WTC11 (cell line): ENCODE measurements around the gene SGIP1. TPM values are rescaled to one million over a fixed set of nuclear protein-coding genes. Genes with fewer than 3 reads are reported as not detected.
"Not testable (repeated sequence)": the region's sequence is repeated elsewhere in the genome, so short reads cannot be mapped to it uniquely, and the experiment has no call there.

Source experiments
- ATAC-seq: fragments of 200-7000 bp; cut with Tn5 transposase; 2 replicates; pipeline ENCODE4 v1.10.0; 2021; ENCODE audit warnings: mild to moderate bottlenecking, moderate library complexity
- CTCF ChIA-PET: fragments of 300-600 bp; sonication (Branson Sonifier 250); formaldehyde crosslinking; loops from one replicate; lab custom pipeline; 2021; ENCODE audit warnings: antibody characterized with exemption; lab: Charles Lee
- POLR2A ChIA-PET: fragments of 350-600 bp; sonication (Branson Sonifier 250); formaldehyde crosslinking; loops from one replicate; lab custom pipeline; 2021; ENCODE audit warnings: antibody characterized with exemption; lab: Charles Lee
- DNase-seq: peaks from one replicate; pipeline ENCODE4 v3.0.0; 2021; ENCODE audit warnings: low spot score
- H3K27ac Mint-ChIP-seq: 2 replicates; pipeline ENCODE4 v1.8.0; 2021; ENCODE audit warnings: mixed read lengths
- H3K27me3 Mint-ChIP-seq: 2 replicates; pipeline ENCODE4 v1.8.0; 2021; ENCODE audit warnings: low read depth, mild to moderate bottlenecking, moderate library complexity, mixed read lengths
- H3K36me3 Mint-ChIP-seq: 2 replicates; pipeline ENCODE4 v1.8.0; 2021; ENCODE audit warnings: mixed read lengths
- H3K4me1 Mint-ChIP-seq: 2 replicates; pipeline ENCODE4 v1.8.0; 2022; ENCODE audit warnings: mixed read lengths
- H3K4me3 Mint-ChIP-seq: 2 replicates; pipeline ENCODE4 v1.8.0; 2021; ENCODE audit warnings: mild to moderate bottlenecking, moderate library complexity, mixed read lengths
- H3K9me3 Mint-ChIP-seq: 2 replicates; pipeline ENCODE4 v1.8.0; 2021; ENCODE audit warnings: mixed read lengths
- AFF4 ChIP-seq: sonication (generic); formaldehyde crosslinking; IDR thresholded peaks from 2 replicates; pipeline ENCODE4 v1.8.1; 2023; ENCODE audit warnings: mild to moderate bottlenecking, missing genetic modification reagents, borderline replicate concordance
- ATF3 ChIP-seq: sonication (generic); formaldehyde crosslinking; conservative IDR thresholded peaks from 2 replicates; pipeline ENCODE4 v1.8.1; 2022; ENCODE audit warnings: mild to moderate bottlenecking, missing genetic modification reagents
- ELF4 ChIP-seq: sonication (generic); formaldehyde crosslinking; IDR thresholded peaks from 2 replicates; pipeline ENCODE4 v1.8.1; 2022; ENCODE audit warnings: low read depth, mild to moderate bottlenecking, moderate library complexity, missing genetic modification reagents
- FOXP4 ChIP-seq: sonication (generic); formaldehyde crosslinking; IDR thresholded peaks from 2 replicates; pipeline ENCODE4 v1.8.0; 2022; ENCODE audit warnings: mild to moderate bottlenecking, missing genetic modification reagents
- GTF2I ChIP-seq: fragments of 250-450 bp; sonication (Bioruptor Pico); conservative IDR thresholded peaks from 2 replicates; pipeline ENCODE4 v1.4.0; 2021; ENCODE audit warnings: mild to moderate bottlenecking
- NFATC4 ChIP-seq: fragments of 250-450 bp; sonication (Bioruptor Pico); IDR thresholded peaks from 2 replicates; pipeline ENCODE4 v1.9.0; 2021; ENCODE audit warnings: mild to moderate bottlenecking
- NR3C1 ChIP-seq: sonication (generic); formaldehyde crosslinking; conservative IDR thresholded peaks from 2 replicates; pipeline ENCODE4 v1.8.1; 2023; ENCODE audit warnings: low read depth, mild to moderate bottlenecking, missing genetic modification reagents
- PRDM15 ChIP-seq: sonication (generic); formaldehyde crosslinking; IDR thresholded peaks from 2 replicates; pipeline ENCODE4 v1.8.0; 2022; ENCODE audit warnings: missing genetic modification reagents
- ZNF219 ChIP-seq: sonication (generic); formaldehyde crosslinking; IDR thresholded peaks from 2 replicates; pipeline ENCODE4 v1.8.0; 2023; ENCODE audit warnings: missing genetic modification reagents, mild to moderate bottlenecking, borderline replicate concordance
- ZNF423 ChIP-seq: fragments of 250-450 bp; sonication (Bioruptor Pico); IDR thresholded peaks from 2 replicates; pipeline ENCODE4 v2.1.2; 2022; ENCODE audit warnings: mild to moderate bottlenecking, moderate library complexity
- total RNA-seq: library from RNA; stranded (reverse); gene quantifications from 3 replicates; pipeline ENCODE4 v1.2.3, GENCODE V29; 2021

The SGIP1 gene
- total RNA-seq, 1 experiment from 2014 or later: 3.9 TPM

- no peaks in the 10 kb centered on the region for H3K27me3 Mint-ChIP-seq
- H3K27ac Mint-ChIP-seq: no peak overlapping the region
- H3K36me3 Mint-ChIP-seq: no peaks in the 10 kb centered on the region
- CTCF ChIA-PET: interaction anchor here (1.6 kb wide), 1 partner anchor 229 kb away, joined by 4 read pairs; no protein-coding TSS in a partner anchor
- H3K9me3 Mint-ChIP-seq: peaks cover 3% of the 10 kb centered on the region
- DNase-seq (no peak), ATAC-seq (no peak)
- H3K4me3 Mint-ChIP-seq: no peak overlapping the region
- H3K4me1 Mint-ChIP-seq: peaks cover 15% of the 10 kb centered on the region
- no peak for TF ChIP-seq ZNF423 (CRISPR knock-in tag)
- TF ChIP-seq NFATC4: no peak
- POLR2A ChIA-PET: no interaction called here
These were observed 199.5 kb downstream of the SGIP1 start for GRCh38 chr1:66733348-66734017.

GRCh38 chr1:66734531-66734930 lies 200.6 kb downstream of the SGIP1 start:
- ATAC-seq, POLR2A ChIA-PET, CTCF ChIA-PET, H3K27ac Mint-ChIP-seq, H3K4me3 Mint-ChIP-seq, H3K27me3 Mint-ChIP-seq, DNase-seq, H3K9me3 Mint-ChIP-seq, H3K36me3 Mint-ChIP-seq: not testable (repeated sequence)
- peaks cover 15% of the 10 kb centered on the region for H3K4me1 Mint-ChIP-seq

GRCh38 chr1:66737836-66738235 lies 203.9 kb downstream of the SGIP1 start:
- POLR2A ChIA-PET: no interaction called here
- H3K36me3 Mint-ChIP-seq: no peaks in the 10 kb centered on the region
- no peak overlapping the region for H3K4me3 Mint-ChIP-seq
- ATAC-seq (no peak), DNase-seq (no peak)
- H3K4me1 Mint-ChIP-seq: peaks cover 4% of the 10 kb centered on the region; the same call in 1 of the 2 replicates
- TF ChIP-seq PRDM15 (CRISPR knock-in tag): no peak
- TF ChIP-seq AFF4 (CRISPR knock-in tag): no peak
- TF ChIP-seq NR3C1: no peak
- TF ChIP-seq FOXP4: no peak
- TF ChIP-seq ATF3: no peak
- no peak for TF ChIP-seq ELF4
- TF ChIP-seq GTF2I (CRISPR knock-in tag): no peak
- no peak for TF ChIP-seq ZNF219 (CRISPR knock-in tag)
- TF ChIP-seq, all 79 proteins: peak for 0
- Mint-ChIP-seq H3K27me3 (no peaks in the 10 kb centered on the region), H3K27ac (no peak overlapping the region), H3K9me3 (no peaks in the 10 kb centered on the region; the same call in 1 of the 2 replicates)
- CTCF ChIA-PET: no interaction called here
